ENCODE results near the gene WDR26. TPM values are rescaled to one million over a fixed set of nuclear protein-coding genes. Genes with fewer than 3 reads are reported as not detected.

The WDR26 gene
- total and polyA plus RNA-seq, 3 donors from 2014 or later, result 86.1 to 105 (median 104) TPM

DNA sequence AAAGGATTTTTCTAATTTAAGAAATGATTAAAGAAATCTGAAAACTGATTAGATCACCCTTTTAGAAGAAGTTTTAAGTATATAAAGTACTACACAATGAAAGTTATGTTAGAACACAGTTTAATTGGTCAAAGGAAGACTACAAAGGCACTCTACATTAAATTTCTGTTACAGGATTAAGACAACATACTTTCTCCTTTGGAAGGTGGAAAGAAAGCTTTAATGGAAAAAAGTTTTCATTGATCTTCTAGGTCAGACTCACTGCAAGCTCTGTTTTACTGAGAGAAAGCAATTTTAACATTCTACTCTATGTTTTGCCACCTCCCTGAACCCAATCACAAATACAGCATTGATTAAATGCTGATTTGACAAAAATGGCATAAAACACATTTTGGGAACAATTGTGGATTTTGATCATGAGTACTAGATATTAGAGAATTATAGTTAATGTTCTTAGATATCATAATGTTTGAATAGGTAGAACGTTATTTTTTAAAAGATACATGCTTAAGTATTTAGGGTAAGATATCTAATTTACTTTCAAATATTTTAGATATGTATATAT, 32.0 kb downstream of the WDR26 start:
- H3K4me3 ChIP-seq, result no peak overlapping the region
- H3K27me3 ChIP-seq, result no peaks in the 10 kb centered on the region
- intact Hi-C loops (cut with DNase I; ENCODE audit: low total_unique reads), result no loop called here
- H3K27ac ChIP-seq, result no peak overlapping the region
- H3K36me3 ChIP-seq (ENCODE audit: low read depth, missing control alignments), result peaks cover 5% of the 10 kb centered on the region
- WGBS, 2 donors, result 81 to 85% methylated on average over 1 of the region's 1 CpG
- TF ChIP-seq, protein P1, sequence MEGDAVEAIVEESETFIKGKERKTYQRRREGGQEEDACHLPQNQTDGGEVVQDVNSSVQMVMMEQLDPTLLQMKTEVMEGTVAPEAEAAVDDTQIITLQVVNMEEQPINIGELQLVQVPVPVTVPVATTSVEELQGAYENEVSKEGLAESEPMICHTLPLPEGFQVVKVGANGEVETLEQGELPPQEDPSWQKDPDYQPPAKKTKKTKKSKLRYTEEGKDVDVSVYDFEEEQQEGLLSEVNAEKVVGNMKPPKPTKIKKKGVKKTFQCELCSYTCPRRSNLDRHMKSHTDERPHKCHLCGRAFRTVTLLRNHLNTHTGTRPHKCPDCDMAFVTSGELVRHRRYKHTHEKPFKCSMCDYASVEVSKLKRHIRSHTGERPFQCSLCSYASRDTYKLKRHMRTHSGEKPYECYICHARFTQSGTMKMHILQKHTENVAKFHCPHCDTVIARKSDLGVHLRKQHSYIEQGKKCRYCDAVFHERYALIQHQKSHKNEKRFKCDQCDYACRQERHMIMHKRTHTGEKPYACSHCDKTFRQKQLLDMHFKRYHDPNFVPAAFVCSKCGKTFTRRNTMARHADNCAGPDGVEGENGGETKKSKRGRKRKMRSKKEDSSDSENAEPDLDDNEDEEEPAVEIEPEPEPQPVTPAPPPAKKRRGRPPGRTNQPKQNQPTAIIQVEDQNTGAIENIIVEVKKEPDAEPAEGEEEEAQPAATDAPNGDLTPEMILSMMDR (IDR thresholded peaks at IDR 0.05), result no peak
- TF ChIP-seq POLR2A (IDR thresholded peaks at IDR 0.05), result no peak
- no peaks in the 10 kb centered on the region for H3K4me1 ChIP-seq
- H3K9me3 ChIP-seq, result no peaks in the 10 kb centered on the region
- DNase-seq, result no peak

DNA sequence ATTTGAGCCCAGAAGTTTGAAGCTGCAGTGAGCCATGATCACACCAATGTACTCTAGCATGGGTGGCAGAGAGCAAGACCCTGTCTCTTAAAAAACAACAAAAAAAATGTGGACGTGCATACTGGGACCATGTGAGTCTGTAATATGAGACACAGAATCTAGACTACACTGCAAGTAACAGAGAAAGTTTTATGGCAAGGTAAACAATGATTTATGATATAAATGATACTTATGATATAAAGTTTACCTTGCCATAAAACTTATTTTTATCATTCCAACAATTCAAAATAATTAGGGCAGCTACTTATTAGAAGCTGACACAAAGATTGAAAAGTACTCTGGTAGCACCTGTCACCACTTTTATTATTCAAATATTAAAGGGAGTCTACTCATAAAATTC, 34.7 kb downstream of the WDR26 start:
- no peaks in the 10 kb centered on the region for H3K9me3 ChIP-seq
- peaks cover 5% of the 10 kb centered on the region for H3K36me3 ChIP-seq (ENCODE audit: low read depth, missing control alignments)
- H3K27me3 ChIP-seq, result no peaks in the 10 kb centered on the region
- TF ChIP-seq, protein P1 (IDR thresholded peaks at IDR 0.05), result no peak
- no peak for TF ChIP-seq POLR2A (IDR thresholded peaks at IDR 0.05)
- no peak overlapping the region for H3K27ac ChIP-seq
- intact Hi-C loops (cut with DNase I; ENCODE audit: low total_unique reads), result no loop called here
- H3K4me3 ChIP-seq, result no peak overlapping the region
- H3K4me1 ChIP-seq, result no peaks in the 10 kb centered on the region
- no peak for DNase-seq
- WGBS, 2 donors, result 61 to 80% methylated on average over 1 of the region's 1 CpG

GRCh38 chr1:224393294-224393693, 41.3 kb downstream of the WDR26 start:
- Histone ChIP-seq H3K27ac (no peak overlapping the region), H3K27me3 (no peaks in the 10 kb centered on the region), H3K36me3 (ENCODE audit: low read depth, missing control alignments) (peaks cover 2% of the 10 kb centered on the region), H3K4me3 (no peak overlapping the region), H3K9me3 (no peaks in the 10 kb centered on the region), H3K4me1 (no peaks in the 10 kb centered on the region)
- TF ChIP-seq, protein P1 (IDR thresholded peaks at IDR 0.05), result no peak
- TF ChIP-seq POLR2A (IDR thresholded peaks at IDR 0.05), result no peak
- intact Hi-C loops (cut with DNase I; ENCODE audit: low total_unique reads), result no loop called here
- DNase-seq, result no peak
- WGBS, 2 donors, result 78 to 82% methylated on average over 3 of the region's 3 CpGs

- Histone ChIP-seq H3K9me3 (no peaks in the 10 kb centered on the region), H3K27ac (no peak overlapping the region), H3K4me3 (no peak overlapping the region), H3K27me3 (no peaks in the 10 kb centered on the region), H3K4me1 (no peaks in the 10 kb centered on the region), H3K36me3 (ENCODE audit: low read depth, missing control alignments) (no peaks in the 10 kb centered on the region)
- WGBS, 2 donors, result 73 to 80% methylated on average over 4 of the region's 4 CpGs
- intact Hi-C loops (cut with DNase I; ENCODE audit: low total_unique reads), result no loop called here
- TF ChIP-seq, protein P1 (IDR thresholded peaks at IDR 0.05), result no peak
- no peak for TF ChIP-seq POLR2A (IDR thresholded peaks at IDR 0.05)
- DNase-seq, result no peak
These were observed 42.0 kb downstream of the WDR26 start for GRCh38 chr1:224392411-224393249.

All from testis (tissue), 3 donors.